SKM-1 treated with dmso at 0.1 percent for 144 hours (cell line): ENCODE measurements around the gene SLC9A9.
"Not testable (repeated sequence)": the region's sequence is repeated elsewhere in the genome, so short reads cannot be mapped to it uniquely, and the experiment has no call there.

Experiments
- DNase-seq: peaks from one replicate; lab custom pipeline; 2025; ENCODE audit not compliant: unreplicated experiment; lab: John Stamatoyannopoulos, UW

The SLC9A9 gene

DNA sequence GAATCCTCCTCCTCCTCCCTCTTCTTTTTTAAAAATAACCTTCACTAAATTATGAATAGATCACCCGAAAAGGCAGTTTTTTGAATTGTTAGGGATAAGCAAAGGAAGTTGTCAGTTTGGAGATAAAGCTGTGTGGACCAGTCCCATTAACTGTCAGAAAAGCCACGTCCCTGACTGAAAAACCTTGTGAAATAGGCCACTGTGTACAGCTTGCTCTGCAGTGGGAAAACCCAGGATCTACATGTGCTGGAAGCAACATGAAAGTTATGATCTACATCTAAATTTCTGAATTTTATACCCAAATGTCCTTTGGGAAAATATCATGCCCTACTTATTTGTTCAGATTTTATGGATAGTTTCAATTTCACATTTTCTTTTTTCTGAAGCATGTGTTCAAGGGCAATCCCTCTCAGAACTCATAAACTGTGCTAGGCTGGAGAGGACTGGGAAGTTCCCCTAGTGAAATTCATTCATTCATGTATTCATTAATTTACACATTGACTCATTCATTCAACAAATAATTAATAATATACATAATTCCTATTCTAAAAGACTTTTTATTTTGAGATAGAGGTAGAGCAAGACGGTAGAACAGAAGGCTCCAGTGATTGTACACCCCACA is 149.5 kb downstream of the SLC9A9 start:
- DNase-seq: no peak

DNA sequence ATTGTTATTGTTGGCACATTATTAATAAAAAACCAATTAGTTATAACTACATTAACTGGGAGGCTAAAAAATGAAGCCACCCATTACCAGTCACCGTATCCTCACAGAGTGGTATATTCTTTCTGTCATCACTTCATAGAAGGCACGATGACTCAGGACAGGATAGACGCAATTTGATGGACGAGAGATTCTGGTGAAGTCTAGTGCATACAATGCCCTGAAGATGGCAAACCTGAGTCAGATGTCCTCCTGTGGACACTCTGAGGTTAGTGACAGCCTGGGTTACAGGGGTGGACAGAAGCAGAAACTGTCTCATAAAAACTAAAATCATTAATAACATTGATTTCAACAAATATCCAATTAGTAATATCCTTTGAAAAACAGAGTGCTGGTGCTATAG is 150.3 kb downstream of the SLC9A9 start:
- no peak for DNase-seq

DNA sequence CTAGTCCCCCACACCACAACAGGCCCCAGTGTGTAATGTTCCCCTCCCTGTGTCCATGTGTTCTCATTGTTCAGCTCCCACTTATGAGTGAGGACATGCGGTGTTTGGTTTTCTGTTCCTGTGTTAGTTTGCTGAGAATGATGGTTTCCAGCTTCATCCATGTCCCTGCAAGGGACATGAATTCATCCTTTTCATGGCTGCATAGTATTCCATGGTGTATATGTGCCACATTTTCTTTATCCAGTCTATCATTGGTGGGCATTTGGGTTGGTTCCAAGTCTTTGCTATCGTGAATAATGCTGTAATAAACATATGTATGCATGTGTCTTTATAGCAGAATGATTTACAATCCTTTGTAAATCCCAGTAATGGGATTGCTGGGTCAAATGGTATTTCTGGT is 152.9 kb downstream of the SLC9A9 start:
- not testable (repeated sequence) for DNase-seq

DNA sequence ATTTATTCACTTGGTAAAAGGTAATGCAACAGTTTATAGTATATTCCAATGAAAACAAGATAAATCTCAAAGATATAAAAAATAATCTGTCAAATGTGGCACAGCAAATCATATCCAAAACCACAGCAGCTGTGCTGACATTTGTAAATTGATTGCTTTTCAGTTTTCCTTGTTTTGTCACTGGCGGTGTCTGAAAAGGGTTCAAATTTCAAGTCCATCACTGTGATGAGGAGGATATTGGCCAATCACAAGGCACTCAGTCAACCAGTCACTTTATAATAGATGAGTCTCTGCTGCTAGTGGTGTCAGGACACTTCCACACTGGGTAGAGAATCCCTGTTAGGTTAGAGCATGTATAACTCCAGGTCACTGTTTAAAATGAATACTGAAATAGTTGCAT is 154.8 kb downstream of the SLC9A9 start:
- no peak for DNase-seq

DNA sequence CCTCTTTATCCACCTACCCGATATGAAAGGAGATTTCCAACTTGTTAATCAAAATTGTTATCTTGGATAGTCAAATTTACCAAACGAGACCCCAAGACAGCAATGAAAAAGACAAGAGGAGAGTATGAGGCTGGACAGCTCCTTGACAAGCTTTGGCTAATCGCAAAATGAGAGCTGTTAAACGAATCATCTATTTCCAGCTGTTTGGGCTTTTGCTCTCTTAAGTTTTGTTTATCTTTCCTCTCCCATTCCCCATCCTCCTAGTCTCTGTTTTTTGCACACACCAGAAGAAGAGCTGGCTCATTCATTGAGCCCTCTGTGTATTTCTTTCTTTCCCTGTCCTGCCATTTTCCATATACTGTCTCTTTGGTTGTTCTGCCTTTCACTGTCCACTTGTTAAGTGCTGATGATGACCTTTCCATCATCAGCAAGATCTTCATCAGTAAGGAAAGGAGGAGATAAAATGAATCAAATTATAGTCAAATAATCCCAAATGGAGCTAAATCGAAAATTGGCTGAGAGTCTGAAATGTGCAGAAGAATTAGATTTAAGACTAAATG is 161.6 kb downstream of the SLC9A9 start:
- DNase-seq: no peak

DNA sequence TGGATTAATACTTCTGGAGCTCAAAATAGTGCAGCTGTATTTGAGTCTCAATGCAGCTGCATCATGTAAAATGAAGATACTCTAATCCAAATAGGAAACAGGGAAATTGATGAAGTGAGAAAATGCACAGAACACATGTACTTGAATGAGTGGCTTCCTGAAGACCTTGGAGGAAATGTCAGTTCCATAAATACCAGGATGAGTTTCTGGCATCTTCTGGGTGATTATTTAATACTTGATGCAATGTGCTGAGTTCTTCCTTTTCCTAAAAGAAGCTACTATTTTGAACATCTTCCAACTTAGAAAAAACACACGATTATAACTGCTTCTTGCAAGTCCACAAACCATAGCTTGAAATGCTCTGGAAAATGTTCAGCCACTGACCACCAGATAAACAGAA is 162.8 kb downstream of the SLC9A9 start:
- no peak for DNase-seq

DNA sequence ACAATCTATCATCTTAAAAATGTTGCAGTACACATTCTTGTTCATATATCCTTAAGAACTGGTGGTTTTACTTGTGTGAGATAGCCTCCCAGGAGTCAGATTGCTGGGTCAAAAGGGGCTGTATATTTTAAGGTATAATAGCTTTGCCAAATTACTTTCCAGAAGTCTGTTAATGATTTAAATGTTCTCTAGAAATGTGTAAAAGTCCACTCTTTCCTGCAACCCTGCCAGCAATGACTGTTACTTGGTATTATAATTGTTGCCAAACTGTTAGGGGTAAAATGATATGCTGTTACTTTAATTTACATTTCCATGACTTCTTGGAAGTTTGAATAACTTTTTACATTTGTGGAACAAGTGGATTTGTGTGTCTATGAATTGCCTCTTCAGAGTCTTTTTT is 170.8 kb downstream of the SLC9A9 start:
- no peak for DNase-seq

DNA sequence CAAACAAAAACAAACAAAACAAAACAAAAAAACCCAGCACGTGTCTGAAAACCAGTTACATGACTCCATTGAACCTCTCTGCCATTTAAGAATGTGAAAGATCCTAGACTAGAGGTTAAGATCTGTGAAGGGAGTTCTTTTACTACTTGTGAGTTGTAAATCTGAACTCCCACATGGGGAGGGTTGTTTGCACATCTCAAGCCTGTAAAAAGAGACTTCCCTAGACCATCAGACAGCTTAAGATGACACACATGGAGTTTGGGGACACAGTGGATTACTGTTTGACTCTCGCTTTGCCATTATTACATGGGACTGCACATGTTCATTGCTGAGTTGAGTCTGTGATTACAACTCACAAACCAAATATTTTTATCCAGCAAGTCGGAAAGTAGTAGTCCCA is 171.5 kb downstream of the SLC9A9 start:
- no peak for DNase-seq

DNA sequence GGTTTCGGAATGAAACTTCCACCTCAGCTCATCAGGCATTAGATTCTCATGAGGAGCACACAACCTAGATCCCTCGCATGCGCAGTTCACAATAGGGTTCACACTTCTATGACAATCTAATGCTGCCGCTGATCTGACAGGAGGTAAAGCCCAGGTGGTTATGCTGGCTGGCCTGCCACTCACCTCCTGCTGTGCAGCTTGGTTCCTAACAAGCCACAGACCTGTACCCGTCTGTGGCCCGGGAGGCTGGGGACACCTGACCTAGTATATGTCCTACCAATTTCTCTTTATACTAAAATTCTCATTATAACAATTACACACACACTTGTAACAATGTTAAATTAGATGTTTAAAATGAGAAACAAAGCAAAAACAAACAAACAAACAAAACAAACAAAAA is 172.2 kb downstream of the SLC9A9 start:
- DNase-seq: no peak

DNA sequence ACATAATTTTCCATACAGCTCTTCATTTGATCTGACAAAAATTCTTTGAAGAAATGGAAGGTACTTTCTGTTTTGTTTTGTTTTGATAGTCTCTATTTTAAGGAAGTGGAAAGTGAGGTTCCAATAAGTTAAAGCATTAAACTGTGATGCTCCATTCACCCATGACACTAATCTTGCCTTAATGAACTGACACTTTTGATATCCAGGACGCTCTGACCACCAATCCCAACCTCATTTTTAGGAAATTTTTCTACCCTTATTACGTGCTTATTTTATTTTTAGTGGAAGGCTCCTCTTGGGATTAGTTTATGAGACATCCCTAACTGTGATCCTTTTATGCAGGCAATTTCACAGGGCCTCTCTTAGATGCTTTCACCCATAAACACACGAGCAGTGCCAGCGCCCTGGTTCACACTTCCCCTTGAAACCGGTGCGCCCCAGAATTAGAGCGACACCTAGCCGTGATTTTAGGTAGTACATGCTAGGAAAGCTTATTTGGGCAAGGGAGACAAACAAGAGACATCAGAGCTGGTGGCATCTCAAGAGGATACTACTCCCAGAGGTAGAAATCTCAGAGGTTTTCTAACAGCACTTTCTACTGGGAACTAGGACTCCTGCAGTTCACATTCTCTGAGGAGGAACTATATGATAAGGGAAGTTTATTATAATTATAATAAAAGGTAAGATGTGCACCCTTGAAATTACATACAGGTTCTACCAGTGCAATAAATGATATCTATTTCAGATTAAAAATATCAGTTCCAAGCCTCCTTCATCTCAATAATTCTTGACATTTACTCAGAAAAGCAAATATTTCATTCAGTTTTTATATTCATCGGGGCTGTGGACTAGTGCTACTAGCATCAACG is 173.9 kb downstream of the SLC9A9 start:
- peak; percentile 75 for DNase-seq

DNA sequence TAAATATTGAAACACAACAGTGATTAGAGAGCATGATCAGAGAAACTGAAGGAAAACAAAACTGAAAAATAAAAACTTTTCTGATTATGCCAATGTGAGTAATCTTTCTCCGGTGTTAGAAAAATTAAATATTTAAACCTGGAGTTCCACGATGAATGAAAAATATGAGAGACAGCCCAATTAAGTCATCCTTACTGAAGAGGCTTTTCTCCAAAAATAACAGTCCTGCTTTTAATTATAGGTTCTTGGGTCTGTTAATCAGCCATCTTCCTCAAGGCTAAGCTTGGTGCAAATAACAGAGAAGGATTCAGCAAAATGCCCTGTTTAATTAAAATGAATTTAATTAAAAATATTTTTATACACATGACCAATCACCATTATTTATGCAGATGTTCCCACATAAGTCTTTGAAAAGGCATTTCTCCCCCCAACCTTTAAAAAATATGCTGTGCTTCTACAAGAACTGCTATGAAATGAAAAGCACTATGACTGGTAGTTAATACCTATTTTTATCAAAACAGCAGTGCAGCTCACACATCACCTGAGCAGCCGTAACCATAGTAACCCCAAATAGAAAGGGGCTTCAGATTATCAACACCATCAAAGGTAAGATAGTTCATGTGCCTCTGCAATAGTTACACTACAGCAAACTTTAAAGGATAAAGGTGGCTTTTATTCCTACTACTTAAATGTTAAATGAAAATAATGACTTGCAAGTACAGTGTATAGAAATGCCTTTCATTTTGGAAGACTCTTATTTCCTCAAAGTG is 175.7 kb downstream of the SLC9A9 start:
- no peak for DNase-seq

DNA sequence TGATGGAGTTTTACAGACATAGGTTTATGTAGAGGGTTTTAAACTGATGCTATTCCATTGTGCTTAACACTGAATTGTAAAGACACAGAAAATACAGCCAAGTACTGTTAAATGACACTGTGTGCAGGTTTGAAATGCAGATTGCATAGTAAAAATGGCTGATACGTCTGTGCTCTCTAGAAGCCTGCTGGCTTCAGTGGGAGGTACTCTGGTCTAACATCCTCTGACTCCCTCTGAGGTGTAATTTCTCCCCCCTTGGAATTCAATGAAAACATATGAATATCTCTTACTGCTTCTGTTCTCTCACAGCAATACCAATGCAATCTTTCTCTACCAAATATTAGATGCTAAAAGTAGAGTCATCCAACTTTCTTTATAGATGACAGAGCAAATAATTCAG is 176.6 kb downstream of the SLC9A9 start:
- no peak for DNase-seq

DNA sequence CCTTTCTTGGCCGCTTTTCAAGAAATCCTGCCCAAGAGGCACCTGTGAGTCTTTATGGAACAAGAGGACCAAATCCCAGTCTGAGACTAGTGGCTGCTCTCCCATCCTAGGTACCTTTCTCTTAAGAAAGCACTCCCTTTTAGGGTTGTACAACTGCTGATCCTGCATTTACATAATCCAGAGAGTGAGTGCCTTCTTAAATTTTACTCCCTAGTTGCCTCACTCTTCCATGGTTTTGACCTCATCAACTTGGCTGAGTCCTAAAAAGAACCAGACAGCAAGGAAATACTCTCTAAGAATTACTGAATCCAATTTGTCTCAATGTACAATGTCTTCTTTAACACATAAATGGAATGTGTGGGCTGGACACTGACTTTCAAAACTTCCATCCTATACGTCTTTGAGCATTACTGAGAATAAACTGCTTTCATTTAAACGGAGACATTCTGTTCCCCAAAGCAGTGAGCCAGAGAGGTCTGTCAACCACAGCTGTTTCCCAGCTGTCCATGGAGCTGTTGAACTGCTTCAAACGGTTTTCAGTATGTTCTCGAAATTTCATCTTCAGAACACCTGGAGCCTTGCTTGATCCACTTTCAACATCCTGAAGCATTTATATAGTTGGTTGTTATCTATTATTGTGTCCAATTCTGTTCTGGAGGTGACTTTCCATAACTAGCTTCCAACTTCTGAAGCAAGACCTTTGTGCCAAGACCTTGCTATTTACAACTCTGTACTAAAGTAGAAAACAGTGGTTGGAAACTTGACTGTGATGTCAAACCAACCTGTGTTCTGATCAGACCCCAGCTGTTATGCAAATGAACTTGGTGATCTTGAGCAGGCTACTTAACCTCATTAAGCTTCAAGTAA is 179.1 kb downstream of the SLC9A9 start:
- no peak for DNase-seq

DNA sequence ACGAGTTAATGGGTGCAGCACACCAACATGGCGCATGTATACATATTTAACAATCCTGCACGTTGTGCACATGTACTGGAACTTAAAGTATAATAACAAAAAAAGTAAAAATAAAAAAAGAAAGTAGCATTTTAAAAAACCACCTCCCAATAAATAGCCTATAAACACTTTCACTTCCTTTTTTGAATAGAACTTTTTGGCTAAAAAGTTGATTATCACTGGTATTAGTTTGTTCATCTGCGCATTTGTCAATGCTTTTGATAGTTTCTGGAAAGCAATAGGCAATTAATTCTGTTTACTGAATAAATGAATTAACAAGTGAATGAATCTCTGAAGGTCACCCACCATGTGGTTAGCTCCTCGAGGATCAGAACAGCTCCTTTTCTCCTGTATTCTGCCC is 179.9 kb downstream of the SLC9A9 start:
- DNase-seq: no peak

DNA sequence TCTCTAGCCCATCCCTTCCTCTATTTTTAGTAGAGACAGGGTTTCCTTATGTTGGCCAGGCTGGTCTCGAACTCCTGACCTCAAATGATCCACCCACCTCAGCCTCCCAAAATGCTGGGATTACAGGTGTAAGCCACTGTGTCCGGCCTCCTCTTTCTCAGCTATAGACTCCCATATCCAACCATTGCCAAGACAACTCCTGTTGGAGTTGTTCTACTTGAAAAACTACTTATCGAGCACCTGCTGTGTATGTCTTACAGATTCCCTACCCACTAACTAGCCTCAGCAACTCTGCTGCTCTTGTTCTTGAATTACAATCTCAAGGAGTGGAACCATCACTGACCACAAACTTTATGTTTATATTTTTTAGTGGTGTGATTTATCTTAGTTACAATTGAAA is 186.6 kb downstream of the SLC9A9 start:
- DNase-seq: no peak

DNA sequence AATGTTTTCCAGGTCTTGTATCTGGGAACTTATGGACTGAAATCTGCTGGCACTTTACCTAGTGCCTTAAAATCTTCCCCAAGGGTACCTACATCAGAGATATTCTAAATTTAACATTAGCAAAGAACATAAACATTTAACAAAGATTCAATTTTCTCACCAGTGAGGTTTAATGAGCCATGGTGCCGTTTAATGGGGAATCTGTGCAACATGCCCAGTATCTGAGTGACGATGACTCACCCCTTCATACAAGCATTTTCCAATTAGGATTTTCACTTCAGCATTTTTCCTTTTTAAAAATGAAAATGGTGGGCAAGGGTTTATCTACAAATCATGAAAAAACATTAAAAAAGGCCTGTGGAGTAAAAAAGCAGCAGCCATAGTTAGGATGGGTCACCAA is 189.4 kb downstream of the SLC9A9 start:
- DNase-seq: no peak

DNA sequence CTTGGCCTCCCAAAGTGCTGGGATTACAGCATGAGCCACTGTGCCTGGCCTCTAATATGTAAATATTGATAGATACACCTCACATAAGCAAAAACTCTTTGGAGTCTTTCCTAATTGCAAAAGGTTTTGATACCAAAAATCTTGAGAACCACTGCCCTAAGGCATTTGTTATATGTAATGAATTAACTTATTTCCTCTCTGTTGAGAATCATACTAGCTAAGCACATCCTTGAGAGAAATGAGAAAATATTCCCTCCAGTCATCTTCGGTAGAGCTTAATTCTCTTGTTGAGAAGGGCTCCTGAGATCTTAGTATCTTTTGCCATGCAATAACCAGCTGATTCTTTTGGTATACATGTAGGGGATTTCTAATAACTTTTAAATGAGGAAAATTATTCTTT is 190.2 kb downstream of the SLC9A9 start:
- DNase-seq: no peak

DNA sequence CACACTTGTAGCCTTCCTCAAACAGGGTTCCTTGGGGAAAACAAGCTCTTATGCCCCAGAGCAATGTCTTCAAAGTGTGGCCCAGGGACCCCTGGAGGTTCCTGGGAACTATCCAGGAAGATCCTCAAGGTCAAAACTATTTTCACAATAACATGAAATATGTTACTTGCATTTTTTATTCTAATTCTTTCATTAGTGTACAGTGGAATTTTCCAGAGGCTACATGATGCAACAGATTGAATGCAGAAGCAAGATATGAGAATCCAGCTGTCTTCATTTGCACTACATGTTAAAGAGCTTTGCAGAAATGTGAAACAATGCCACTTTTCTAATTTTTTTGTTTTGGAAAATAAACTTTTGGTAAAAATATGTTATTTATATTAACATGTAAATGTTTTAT is 190.9 kb downstream of the SLC9A9 start:
- no peak for DNase-seq

DNA sequence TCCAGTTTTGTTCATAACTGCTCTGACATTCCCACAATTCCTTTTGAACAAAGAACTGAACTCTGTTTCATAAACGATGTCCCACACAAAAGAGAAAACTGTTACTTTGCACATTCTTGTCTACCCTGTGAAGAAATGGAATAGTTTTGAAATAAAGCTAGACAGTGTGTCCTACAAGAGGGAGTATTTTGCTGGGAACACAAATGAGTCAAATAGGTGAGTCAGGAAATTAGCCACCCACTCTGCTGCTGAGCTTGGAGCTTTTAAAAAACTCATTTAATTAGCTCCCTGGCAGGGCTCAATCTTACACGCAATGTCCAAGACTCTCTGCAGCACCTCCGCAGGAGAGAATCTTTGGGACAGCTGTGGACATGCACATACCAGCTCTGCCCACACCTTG is 193.4 kb downstream of the SLC9A9 start:
- DNase-seq: no peak

DNA sequence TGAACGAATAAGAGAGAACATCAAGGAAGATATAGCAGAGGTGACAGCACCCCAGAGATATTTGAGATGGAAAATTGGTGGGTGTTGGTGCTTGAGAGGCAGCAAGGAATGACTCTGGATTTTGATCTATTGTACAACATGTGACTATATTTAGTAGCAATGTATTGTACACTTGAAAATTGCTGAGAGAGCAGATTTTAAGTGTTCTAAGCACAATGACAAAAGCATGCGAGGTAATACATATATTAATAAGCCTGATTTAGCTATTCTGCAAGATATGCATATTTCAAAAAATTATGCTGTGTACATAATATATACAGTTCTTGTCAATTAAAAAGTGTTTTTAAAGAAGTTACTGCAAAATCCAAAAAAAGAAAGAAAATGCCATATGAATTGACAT is 194.3 kb downstream of the SLC9A9 start:
- DNase-seq: no peak

DNA sequence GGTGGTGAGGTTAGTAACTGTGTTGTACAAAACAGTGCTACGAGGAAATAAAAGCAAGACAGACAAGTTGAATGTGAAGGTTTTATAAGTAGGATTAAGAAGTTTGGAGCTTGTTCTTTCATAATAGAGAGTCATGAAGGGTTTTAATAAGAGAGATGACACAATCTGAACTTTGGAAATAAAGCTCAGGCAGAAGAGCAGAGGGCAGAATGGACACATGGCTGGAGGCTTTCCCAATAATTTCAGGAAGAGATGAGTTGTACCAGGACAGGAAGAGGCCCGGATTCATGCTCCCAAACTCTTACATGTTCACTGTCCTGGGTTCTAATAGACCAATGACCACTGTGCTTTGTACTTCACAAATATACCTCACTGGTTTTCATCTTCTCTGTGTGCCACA is 194.8 kb downstream of the SLC9A9 start:
- no peak for DNase-seq
